GM06990 (cell line): Measurements from ENCODE around the gene GFOD1.
"Not testable (repeated sequence)": the region's sequence is repeated elsewhere in the genome, so short reads cannot be mapped to it uniquely, and the experiment has no call there.

Experiments used
- DNase-seq: peaks from one replicate; pipeline ENCODE4 v3.0.0-alpha.2; 2011; ENCODE audit not compliant: insufficient read length; ENCODE audit errors: extremely low read depth
- H3K27me3 ChIP-seq: replicated peaks from 2 replicates; pipeline ENCODE4 v1.6.0; 2011; ENCODE audit warnings: low read length; ENCODE audit not compliant: control insufficient read depth, insufficient read depth
- H3K36me3 ChIP-seq: 2 replicates; pipeline ENCODE4 v1.5.1; 2011; ENCODE audit warnings: low read length; ENCODE audit not compliant: control insufficient read depth, insufficient read depth
- H3K4me3 ChIP-seq: replicated peaks from 2 replicates; pipeline ENCODE4 v1.5.1; 2011; ENCODE audit warnings: low read depth, mild to moderate bottlenecking, control low read depth, low read length
- TF ChIP-seq, protein P1 (sequence below): IDR thresholded peaks from 2 replicates; pipeline ENCODE4 v1.5.1; 2011; ENCODE audit warnings: low read length, control low read depth, mild to moderate bottlenecking, inconsistent platforms; ENCODE audit not compliant: insufficient read depth, poor library complexity, severe bottlenecking

The GFOD1 gene

DNA sequence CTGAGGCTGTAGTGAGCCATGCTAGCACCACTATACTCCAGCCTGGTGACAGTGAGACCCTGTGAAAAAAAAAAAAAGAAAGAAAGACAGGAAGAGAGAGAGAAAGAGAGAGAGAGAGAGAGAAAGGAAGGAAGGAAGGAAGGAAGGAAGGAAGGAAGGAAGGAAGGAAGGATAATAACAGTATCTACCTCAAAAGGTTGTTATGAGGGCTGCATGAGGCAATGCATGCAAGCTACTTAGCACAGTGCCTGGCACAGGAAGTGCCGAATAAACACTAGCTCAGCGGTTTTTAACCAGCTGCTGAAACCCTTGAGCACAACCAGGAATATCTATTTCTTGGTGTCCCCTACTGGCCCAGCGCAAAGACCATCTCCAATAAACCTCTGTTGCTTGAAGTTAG, 96.7 kb downstream of the GFOD1 start:
- no peak for DNase-seq
- Histone ChIP-seq H3K4me3 (no peak overlapping the region), H3K36me3 (no peaks in the 10 kb centered on the region; the same call in 1 of the 2 replicates), H3K27me3 (no peaks in the 10 kb centered on the region)
- TF ChIP-seq, protein P1, sequence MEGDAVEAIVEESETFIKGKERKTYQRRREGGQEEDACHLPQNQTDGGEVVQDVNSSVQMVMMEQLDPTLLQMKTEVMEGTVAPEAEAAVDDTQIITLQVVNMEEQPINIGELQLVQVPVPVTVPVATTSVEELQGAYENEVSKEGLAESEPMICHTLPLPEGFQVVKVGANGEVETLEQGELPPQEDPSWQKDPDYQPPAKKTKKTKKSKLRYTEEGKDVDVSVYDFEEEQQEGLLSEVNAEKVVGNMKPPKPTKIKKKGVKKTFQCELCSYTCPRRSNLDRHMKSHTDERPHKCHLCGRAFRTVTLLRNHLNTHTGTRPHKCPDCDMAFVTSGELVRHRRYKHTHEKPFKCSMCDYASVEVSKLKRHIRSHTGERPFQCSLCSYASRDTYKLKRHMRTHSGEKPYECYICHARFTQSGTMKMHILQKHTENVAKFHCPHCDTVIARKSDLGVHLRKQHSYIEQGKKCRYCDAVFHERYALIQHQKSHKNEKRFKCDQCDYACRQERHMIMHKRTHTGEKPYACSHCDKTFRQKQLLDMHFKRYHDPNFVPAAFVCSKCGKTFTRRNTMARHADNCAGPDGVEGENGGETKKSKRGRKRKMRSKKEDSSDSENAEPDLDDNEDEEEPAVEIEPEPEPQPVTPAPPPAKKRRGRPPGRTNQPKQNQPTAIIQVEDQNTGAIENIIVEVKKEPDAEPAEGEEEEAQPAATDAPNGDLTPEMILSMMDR, result no peak

DNA sequence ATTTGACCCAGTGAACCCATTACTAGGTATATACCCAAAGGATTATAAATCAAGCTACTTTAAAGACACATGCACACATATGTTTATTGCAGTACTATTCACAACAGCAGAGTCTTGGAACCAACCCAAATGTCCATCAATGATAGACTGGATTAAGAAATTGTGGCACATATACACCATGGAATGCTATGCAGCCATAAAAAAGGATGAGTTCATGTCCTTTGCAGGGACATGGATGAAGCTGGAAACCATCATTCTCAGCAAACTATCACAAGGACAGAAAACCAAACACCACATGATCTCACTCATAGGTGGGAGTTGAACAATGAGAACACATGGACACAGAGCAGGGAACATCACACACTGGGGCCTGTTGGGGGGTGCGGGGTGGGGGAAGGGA, 98.2 kb downstream of the GFOD1 start:
- not testable (repeated sequence) for H3K4me3 ChIP-seq, DNase-seq, H3K36me3 ChIP-seq, H3K27me3 ChIP-seq

DNA sequence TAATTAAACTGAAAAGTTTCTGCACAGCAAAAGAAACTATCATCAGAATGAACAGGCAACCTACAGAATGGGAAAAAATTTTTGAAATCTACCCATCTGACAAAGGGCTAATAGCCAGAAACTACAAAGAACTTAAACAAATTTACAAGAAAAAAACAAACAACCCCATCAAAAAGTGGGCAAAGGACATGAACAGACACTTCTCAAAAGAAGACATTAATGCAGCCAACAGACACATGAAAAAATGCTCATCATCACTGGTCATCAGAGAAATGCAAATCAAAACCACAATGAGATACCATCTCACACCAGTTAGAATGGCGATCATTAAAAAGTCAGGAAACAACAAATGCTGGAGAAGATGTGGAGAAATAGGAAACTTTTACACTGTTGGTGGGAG, 98.6 kb downstream of the GFOD1 start:
- not testable (repeated sequence) for H3K27me3 ChIP-seq, H3K36me3 ChIP-seq, DNase-seq, H3K4me3 ChIP-seq

DNA sequence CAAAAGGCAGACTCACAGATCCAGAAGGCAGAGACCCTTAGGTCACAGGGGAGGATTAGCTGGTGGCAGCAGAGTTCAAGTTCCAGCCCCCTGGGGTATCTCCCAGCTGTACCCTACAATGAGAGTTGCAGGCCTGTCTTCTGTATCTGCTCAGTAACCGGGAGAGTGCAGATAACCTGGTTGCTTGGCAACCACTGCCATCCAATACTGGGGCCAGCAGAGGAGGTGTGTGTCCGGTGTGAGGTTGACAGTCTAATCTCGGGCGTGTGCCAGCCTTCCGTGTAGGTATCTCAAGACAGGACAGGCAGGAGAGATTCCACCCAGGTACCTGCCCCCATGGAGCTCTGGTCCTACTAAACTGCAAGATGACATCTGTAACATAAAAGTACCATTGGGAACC, 102.4 kb downstream of the GFOD1 start:
- Histone ChIP-seq H3K4me3 (no peak overlapping the region), H3K36me3 (peaks cover 1% of the 10 kb centered on the region; the same call in 1 of the 2 replicates), H3K27me3 (no peaks in the 10 kb centered on the region)
- TF ChIP-seq, protein P1, result no peak
- no peak for DNase-seq

DNA sequence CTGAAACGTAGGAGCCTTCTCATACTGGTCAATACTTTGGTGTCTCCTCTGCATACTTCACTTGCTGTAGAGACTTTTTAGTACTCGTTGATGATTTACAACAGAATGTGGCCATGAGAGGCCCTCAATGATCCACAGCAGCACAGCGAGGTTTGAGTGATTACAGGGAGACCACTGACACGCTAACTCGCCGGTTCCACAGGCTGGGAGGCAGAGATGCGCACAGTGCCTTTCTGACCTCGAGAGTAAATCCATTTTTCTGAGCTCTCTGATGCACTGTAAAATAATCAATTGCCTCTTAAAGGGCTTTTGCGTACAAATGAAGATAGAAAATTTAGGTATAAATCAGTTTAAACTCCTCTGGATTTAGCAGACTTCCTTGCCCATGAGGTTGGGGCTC, 102.9 kb downstream of the GFOD1 start:
- no peak for DNase-seq
- TF ChIP-seq, protein P1, result no peak

DNA sequence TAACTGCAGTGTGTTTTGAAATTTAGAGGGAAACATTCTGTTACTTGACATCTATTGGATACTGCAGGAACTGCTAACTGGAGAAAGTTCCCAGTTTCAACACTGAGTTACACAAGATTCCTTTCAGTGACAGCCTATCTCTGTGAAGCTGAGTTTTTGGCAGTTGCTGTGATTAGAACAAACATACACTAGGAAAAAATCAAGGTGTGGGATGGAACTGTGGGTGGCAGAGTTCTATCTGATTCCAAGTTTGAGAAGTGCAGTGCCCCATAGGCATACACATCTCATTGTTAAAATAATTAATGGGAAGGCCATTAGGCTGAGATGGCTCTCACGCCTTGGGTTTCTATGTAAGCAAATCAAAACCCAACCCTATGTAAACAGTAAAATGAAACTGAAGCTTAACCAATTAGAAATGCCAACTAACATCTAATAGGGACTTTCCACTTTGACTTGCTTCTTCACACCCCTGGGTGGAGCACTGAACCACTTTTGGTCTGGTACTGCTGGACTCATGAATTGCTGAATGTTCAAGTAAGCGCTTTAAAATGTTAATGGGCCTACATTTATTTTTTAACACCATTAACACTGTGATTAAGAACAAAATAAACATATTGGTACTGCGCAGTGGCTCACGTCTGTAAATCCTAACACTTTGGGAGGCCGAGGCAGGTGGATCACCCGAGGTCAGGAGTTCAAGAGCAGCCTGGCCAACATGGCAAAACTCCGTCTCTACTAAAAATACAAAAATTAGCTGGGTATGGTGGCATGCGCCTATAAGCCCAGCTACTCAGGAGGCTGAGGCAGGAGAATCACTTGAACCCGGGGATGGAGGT, 103.9 kb downstream of the GFOD1 start:
- TF ChIP-seq, protein P1, result peak; percentile 60
- no peak overlapping the region for H3K4me3 ChIP-seq
- H3K27me3 ChIP-seq, result no peaks in the 10 kb centered on the region
- DNase-seq, result peak; percentile 67
- H3K36me3 ChIP-seq, result peaks cover 1% of the 10 kb centered on the region; the same call in 1 of the 2 replicates

More for the DNA sequence above, 102.9 kb downstream of the GFOD1 start:
- no peak overlapping the region for H3K4me3 ChIP-seq
- H3K36me3 ChIP-seq, result peaks cover 1% of the 10 kb centered on the region; the same call in 1 of the 2 replicates
- no peaks in the 10 kb centered on the region for H3K27me3 ChIP-seq
